DOHH2 (cell line): ENCODE results near the gene TOR2A.

Experiments used
- EZH2phosphoT487 ChIP-seq: fragments of 200-600 bp; sonication (generic); IDR thresholded peaks from 2 replicates; pipeline ENCODE4 v1.6.1; 2017; ENCODE audit warnings: borderline replicate concordance, mild to moderate bottlenecking, antibody characterized with exemption, low read length, moderate library complexity, mixed read lengths
- TF ChIP-seq, protein P1 (sequence below): fragments of 200-600 bp; sonication (generic); IDR thresholded peaks from one replicate; pipeline ENCODE4 v1.5.1; 2014; ENCODE audit warnings: antibody characterized with exemption, mild to moderate bottlenecking, low read depth, low read length; ENCODE audit not compliant: poor library complexity, severe bottlenecking

- TF ChIP-seq, protein P1, sequence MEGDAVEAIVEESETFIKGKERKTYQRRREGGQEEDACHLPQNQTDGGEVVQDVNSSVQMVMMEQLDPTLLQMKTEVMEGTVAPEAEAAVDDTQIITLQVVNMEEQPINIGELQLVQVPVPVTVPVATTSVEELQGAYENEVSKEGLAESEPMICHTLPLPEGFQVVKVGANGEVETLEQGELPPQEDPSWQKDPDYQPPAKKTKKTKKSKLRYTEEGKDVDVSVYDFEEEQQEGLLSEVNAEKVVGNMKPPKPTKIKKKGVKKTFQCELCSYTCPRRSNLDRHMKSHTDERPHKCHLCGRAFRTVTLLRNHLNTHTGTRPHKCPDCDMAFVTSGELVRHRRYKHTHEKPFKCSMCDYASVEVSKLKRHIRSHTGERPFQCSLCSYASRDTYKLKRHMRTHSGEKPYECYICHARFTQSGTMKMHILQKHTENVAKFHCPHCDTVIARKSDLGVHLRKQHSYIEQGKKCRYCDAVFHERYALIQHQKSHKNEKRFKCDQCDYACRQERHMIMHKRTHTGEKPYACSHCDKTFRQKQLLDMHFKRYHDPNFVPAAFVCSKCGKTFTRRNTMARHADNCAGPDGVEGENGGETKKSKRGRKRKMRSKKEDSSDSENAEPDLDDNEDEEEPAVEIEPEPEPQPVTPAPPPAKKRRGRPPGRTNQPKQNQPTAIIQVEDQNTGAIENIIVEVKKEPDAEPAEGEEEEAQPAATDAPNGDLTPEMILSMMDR, result no peak
- TF ChIP-seq EZH2phosphoT487, result no peak
Measured at GRCh38 chr9:127741831-127742434, 6.8 kb upstream of the TOR2A start.
